GM13976 (cell line): ENCODE results near the gene ANKRD16.
"Not testable (repeated sequence)": the region's sequence is repeated elsewhere in the genome, so short reads cannot be mapped to it uniquely, and the experiment has no call there.

Source experiments
- DNase-seq: peaks from one replicate; pipeline ENCODE4 v3.0.0; 2012; ENCODE audit warnings: low spot score
- CTCF ChIP-seq: IDR thresholded peaks from 2 replicates; pipeline ENCODE4 v1.5.1; 2012; ENCODE audit warnings: borderline replicate concordance, mild to moderate bottlenecking; ENCODE audit not compliant: insufficient read depth; ENCODE audit errors: extremely low read depth, missing control alignments, control extremely low read depth
- in situ Hi-C: fragments of 300-500 bp; cut with MboI; formaldehyde crosslinking; loops from one replicate; pipeline ENCODE4 v1.12.0; 2022; ENCODE audit warnings: low sequenced_read_pairs, mixed read lengths, inconsistent platforms; ENCODE audit not compliant: unreplicated experiment

The ANKRD16 gene

GRCh38 chr10:5873515-5873995 lies 16.1 kb downstream of the ANKRD16 start:
- TF ChIP-seq CTCF = peak; percentile 59
- in situ Hi-C loops = no loop called here
- peak; percentile 84 for DNase-seq

GRCh38 chr10:5871596-5871995 lies 18.1 kb downstream of the ANKRD16 start:
- DNase-seq = no peak
- in situ Hi-C loops = no loop called here
- TF ChIP-seq CTCF = no peak

- no peak for DNase-seq
- in situ Hi-C loops = no loop called here
- no peak for TF ChIP-seq CTCF
Measured at GRCh38 chr10:5869156-5869555, 20.5 kb downstream of the ANKRD16 start.

- not testable (repeated sequence) for DNase-seq
Measured at GRCh38 chr10:5868383-5868782, 21.3 kb downstream of the ANKRD16 start.

GRCh38 chr10:5867091-5867615 lies 22.5 kb downstream of the ANKRD16 start:
- DNase-seq, in situ Hi-C loops: not testable (repeated sequence)

More at GRCh38 chr10:5868383-5868782, 21.3 kb downstream of the ANKRD16 start:
- in situ Hi-C loops = not testable (repeated sequence)

- DNase-seq, in situ Hi-C loops: not testable (repeated sequence)
Measured at GRCh38 chr10:5866451-5867081, 23.1 kb downstream of the ANKRD16 start.

- in situ Hi-C loops, DNase-seq: not testable (repeated sequence)
Measured at GRCh38 chr10:5862981-5863685, 26.6 kb downstream of the ANKRD16 start.

GRCh38 chr10:5862360-5862961 lies 27.2 kb downstream of the ANKRD16 start:
- in situ Hi-C loops = no loop called here
- TF ChIP-seq CTCF = no peak
- peak; percentile 82 for DNase-seq
